Activated CD4-positive, alpha-beta memory T cell treated with anti-CD3 and anti-CD28 coated beads, Interleukin-2, amount 10 ng/mL, durations not matched to agents 7 days and 5 days (primary cell): Measurements from ENCODE around the gene GPR142. TPM values are rescaled to one million over a fixed set of nuclear protein-coding genes. Genes with fewer than 3 reads are reported as not detected.

ENCODE experiments used
- CTCF ChIA-PET: fragments of 350-600 bp; sonication (Branson Sonifier 250); formaldehyde crosslinking; loops from one replicate; lab custom pipeline; 2021; ENCODE audit warnings: antibody characterized with exemption, inconsistent platforms; lab: Charles Lee
- POLR2A ChIA-PET: fragments of 350-600 bp; sonication (Branson Sonifier 250); formaldehyde crosslinking; loops from one replicate; lab custom pipeline; 2021; ENCODE audit warnings: antibody characterized with exemption; lab: Charles Lee
- DNase-seq: peaks from one replicate; pipeline ENCODE4 v3.0.0-alpha.2; 2020
- H3K27ac Mint-ChIP-seq: one replicate; pipeline ENCODE4 v1.8.0; 2021; ENCODE audit warnings: mild to moderate bottlenecking, mixed read lengths
- H3K27me3 Mint-ChIP-seq: one replicate; pipeline ENCODE4 v1.8.0; 2021; ENCODE audit warnings: mixed read lengths
- H3K36me3 Mint-ChIP-seq: one replicate; pipeline ENCODE4 v1.8.0; 2021; ENCODE audit warnings: low read depth, mixed read lengths
- H3K4me1 Mint-ChIP-seq: one replicate; pipeline ENCODE4 v1.8.0; 2021; ENCODE audit warnings: mixed read lengths
- H3K4me3 Mint-ChIP-seq: one replicate; pipeline ENCODE4 v1.8.0; 2021; ENCODE audit warnings: mild to moderate bottlenecking, mixed read lengths
- H3K9me3 Mint-ChIP-seq: one replicate; pipeline ENCODE4 v1.8.0; 2021; ENCODE audit warnings: mixed read lengths
- total RNA-seq, 2 experiments: library from RNA; stranded (reverse); gene quantifications; one replicate each; pipeline ENCODE4 v1.2.3, GENCODE V29; 2021

GPR142 gene
- total RNA-seq, 2 experiments from 2014 or later, result 0.15 TPM; not detected in 1

DNA sequence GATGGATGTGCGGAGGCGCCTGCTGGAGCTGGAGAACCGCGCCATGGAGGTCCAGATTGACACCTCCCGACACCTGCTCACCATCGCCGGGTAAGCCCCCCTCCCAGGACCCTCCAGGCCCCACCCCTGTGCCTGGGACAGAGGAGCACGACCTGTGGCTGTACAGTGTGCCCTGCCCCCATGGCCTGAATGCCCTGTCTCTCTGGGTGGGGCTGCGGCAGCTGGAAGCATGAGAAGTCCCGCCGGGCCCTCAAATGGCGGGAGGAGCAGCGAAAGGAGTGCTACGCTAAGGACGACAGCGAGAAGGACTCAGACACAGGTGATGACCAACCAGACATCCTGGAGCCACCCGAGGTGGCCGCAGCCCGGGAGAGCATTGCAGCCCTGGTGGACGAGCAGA lies 16.8 kb upstream of the GPR142 start:
- ChIA-PET POLR2A (no interaction called here), CTCF (interaction anchor here (3.3 to 8.9 kb wide), 2 partner anchors 18 to 46 kb away, joined by 20 to 75 read pairs; partner anchors contain the start of gene GPR142)
- H3K4me3 Mint-ChIP-seq, result no peak overlapping the region
- H3K27ac Mint-ChIP-seq, result no peak overlapping the region
- H3K27me3 Mint-ChIP-seq, result peaks cover 53% of the 10 kb centered on the region
- no peaks in the 10 kb centered on the region for H3K9me3 Mint-ChIP-seq
- H3K36me3 Mint-ChIP-seq, result no peaks in the 10 kb centered on the region
- peaks cover 4% of the 10 kb centered on the region for H3K4me1 Mint-ChIP-seq
- DNase-seq, result no peak

- H3K4me1 Mint-ChIP-seq, result peaks cover 4% of the 10 kb centered on the region
- H3K4me3 Mint-ChIP-seq, result no peak overlapping the region
- no peak overlapping the region for H3K27ac Mint-ChIP-seq
- POLR2A ChIA-PET, result interaction anchor here (0.9 to 1.4 kb wide), 2 partner anchors 23 to 140 kb away, joined by 3 read pairs; no protein-coding TSS in a partner anchor
- CTCF ChIA-PET, result interaction anchor here (0.9 to 8.9 kb wide), 10 partner anchors 11 to 140 kb away, joined by 3 to 75 read pairs (median 6); partner anchors contain the start of genes GPR142 and TTYH2
- no peaks in the 10 kb centered on the region for H3K36me3 Mint-ChIP-seq
- H3K9me3 Mint-ChIP-seq, result no peaks in the 10 kb centered on the region
- H3K27me3 Mint-ChIP-seq, result peaks cover 61% of the 10 kb centered on the region
- DNase-seq, result no peak
These were observed 15.6 kb upstream of the GPR142 start for GRCh38 chr17:74351552-74352210.

- POLR2A ChIA-PET, result no interaction called here
- no peak overlapping the region for H3K27ac Mint-ChIP-seq
- no peak overlapping the region for H3K4me3 Mint-ChIP-seq
- no peaks in the 10 kb centered on the region for H3K36me3 Mint-ChIP-seq
- H3K9me3 Mint-ChIP-seq, result no peaks in the 10 kb centered on the region
- peaks cover 67% of the 10 kb centered on the region for H3K27me3 Mint-ChIP-seq
- CTCF ChIA-PET, result interaction anchor here (0.5 to 8.9 kb wide), 13 partner anchors 9 to 151 kb away, joined by 3 to 75 read pairs (median 6); partner anchors contain the start of genes CD300A, GPR142 and TTYH2
- no peak for DNase-seq
- H3K4me1 Mint-ChIP-seq, result peaks cover 7% of the 10 kb centered on the region
These were observed 13.8 kb upstream of the GPR142 start for GRCh38 chr17:74353446-74354060.

- H3K9me3 Mint-ChIP-seq, result no peaks in the 10 kb centered on the region
These were observed 13.2 kb upstream of the GPR142 start for GRCh38 chr17:74354123-74354522.

DNA sequence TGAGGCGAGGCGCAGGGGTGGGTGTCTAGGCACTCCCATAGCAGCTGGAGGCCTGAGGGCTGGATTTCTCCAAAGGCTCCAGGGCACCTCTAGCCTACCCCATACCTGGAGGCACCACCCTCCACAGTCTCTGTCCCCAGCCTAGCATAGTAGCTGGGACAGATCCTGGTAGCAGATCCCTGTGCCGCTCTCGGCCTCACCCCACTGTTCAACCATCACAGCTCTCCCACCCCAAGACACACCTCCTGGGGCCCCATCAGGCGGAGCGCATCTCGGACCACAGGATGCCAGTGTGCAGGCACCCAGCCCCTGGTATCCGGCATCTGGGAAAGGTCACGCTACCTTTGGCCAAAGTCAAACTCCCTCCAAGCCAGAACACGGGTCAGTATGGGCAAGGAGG lies 12.7 kb upstream of the GPR142 start:
- CTCF ChIA-PET, result interaction anchor here (1.0 to 8.9 kb wide), 2 partner anchors 50 to 54 kb away, joined by 3 to 75 read pairs; no protein-coding TSS in a partner anchor
- POLR2A ChIA-PET, result no interaction called here

More at GRCh38 chr17:74354123-74354522, 13.2 kb upstream of the GPR142 start:
- ChIA-PET CTCF (interaction anchor here (1.4 to 8.9 kb wide), 4 partner anchors 14 to 141 kb away, joined by 3 to 75 read pairs (median 14); partner anchors contain the start of genes GPR142 and TTYH2), POLR2A (no interaction called here)
- H3K36me3 Mint-ChIP-seq, result no peaks in the 10 kb centered on the region
- H3K27me3 Mint-ChIP-seq, result peaks cover 67% of the 10 kb centered on the region
- DNase-seq, result peak; percentile 76
- H3K4me1 Mint-ChIP-seq, result peaks cover 7% of the 10 kb centered on the region
- H3K27ac Mint-ChIP-seq, result no peak overlapping the region
- H3K4me3 Mint-ChIP-seq, result no peak overlapping the region

GRCh38 chr17:74355065-74355464 lies 12.2 kb upstream of the GPR142 start:
- CTCF ChIA-PET, result interaction anchor here (1.0 to 8.9 kb wide), 2 partner anchors 50 to 54 kb away, joined by 3 to 75 read pairs; no protein-coding TSS in a partner anchor
- Mint-ChIP-seq H3K9me3 (no peaks in the 10 kb centered on the region), H3K4me1 (peaks cover 7% of the 10 kb centered on the region), H3K36me3 (no peaks in the 10 kb centered on the region), H3K27me3 (peaks cover 68% of the 10 kb centered on the region), H3K27ac (no peak overlapping the region), H3K4me3 (no peak overlapping the region)
- no peak for DNase-seq
- POLR2A ChIA-PET, result no interaction called here

More for the DNA sequence above, 12.7 kb upstream of the GPR142 start:
- H3K9me3 Mint-ChIP-seq, result no peaks in the 10 kb centered on the region
- H3K27me3 Mint-ChIP-seq, result peaks cover 68% of the 10 kb centered on the region
- no peak for DNase-seq
- peaks cover 7% of the 10 kb centered on the region for H3K4me1 Mint-ChIP-seq
- H3K27ac Mint-ChIP-seq, result no peak overlapping the region
- H3K4me3 Mint-ChIP-seq, result no peak overlapping the region
- no peaks in the 10 kb centered on the region for H3K36me3 Mint-ChIP-seq

- Mint-ChIP-seq H3K4me1 (peaks cover 7% of the 10 kb centered on the region), H3K9me3 (no peaks in the 10 kb centered on the region), H3K4me3 (no peak overlapping the region), H3K27ac (no peak overlapping the region), H3K36me3 (no peaks in the 10 kb centered on the region), H3K27me3 (peaks cover 65% of the 10 kb centered on the region)
- DNase-seq, result peak; percentile 30
- CTCF ChIA-PET, result interaction anchor here (1.1 to 8.9 kb wide), 5 partner anchors 11 to 102 kb away, joined by 3 to 75 read pairs (median 8); partner anchors contain the start of gene GPR142
- POLR2A ChIA-PET, result interaction anchor here (1.0 to 1.7 kb wide), 4 partner anchors 9 to 146 kb away, joined by 3 to 4 read pairs (median 3); no protein-coding TSS in a partner anchor
These were observed 10.4 kb upstream of the GPR142 start for GRCh38 chr17:74356646-74357465.

- CTCF ChIA-PET, result interaction anchor here (1.1 to 8.9 kb wide), 5 partner anchors 10 to 102 kb away, joined by 3 to 75 read pairs (median 8); partner anchors contain the start of gene GPR142
- H3K27ac Mint-ChIP-seq, result no peak overlapping the region
- no peak for DNase-seq
- POLR2A ChIA-PET, result interaction anchor here (1.2 to 1.7 kb wide), 2 partner anchors 9 to 59 kb away, joined by 3 to 4 read pairs; no protein-coding TSS in a partner anchor
- H3K27me3 Mint-ChIP-seq, result peaks cover 62% of the 10 kb centered on the region
- no peaks in the 10 kb centered on the region for H3K9me3 Mint-ChIP-seq
- no peaks in the 10 kb centered on the region for H3K36me3 Mint-ChIP-seq
- no peak overlapping the region for H3K4me3 Mint-ChIP-seq
- peaks cover 7% of the 10 kb centered on the region for H3K4me1 Mint-ChIP-seq
These were observed 9.9 kb upstream of the GPR142 start for GRCh38 chr17:74357466-74357809.

- ChIA-PET CTCF (interaction anchor here (3.1 to 5.5 kb wide), 3 partner anchors 9 to 63 kb away, joined by 8 to 39 read pairs (median 20); partner anchors contain the start of gene GPR142), POLR2A (no interaction called here)
- peaks cover 50% of the 10 kb centered on the region for H3K27me3 Mint-ChIP-seq
- H3K36me3 Mint-ChIP-seq, result no peaks in the 10 kb centered on the region
- peaks cover 7% of the 10 kb centered on the region for H3K4me1 Mint-ChIP-seq
- no peak for DNase-seq
- H3K27ac Mint-ChIP-seq, result no peak overlapping the region
- H3K9me3 Mint-ChIP-seq, result no peaks in the 10 kb centered on the region
- no peak overlapping the region for H3K4me3 Mint-ChIP-seq
These were observed 8.6 kb upstream of the GPR142 start for GRCh38 chr17:74358697-74359096.

DNA sequence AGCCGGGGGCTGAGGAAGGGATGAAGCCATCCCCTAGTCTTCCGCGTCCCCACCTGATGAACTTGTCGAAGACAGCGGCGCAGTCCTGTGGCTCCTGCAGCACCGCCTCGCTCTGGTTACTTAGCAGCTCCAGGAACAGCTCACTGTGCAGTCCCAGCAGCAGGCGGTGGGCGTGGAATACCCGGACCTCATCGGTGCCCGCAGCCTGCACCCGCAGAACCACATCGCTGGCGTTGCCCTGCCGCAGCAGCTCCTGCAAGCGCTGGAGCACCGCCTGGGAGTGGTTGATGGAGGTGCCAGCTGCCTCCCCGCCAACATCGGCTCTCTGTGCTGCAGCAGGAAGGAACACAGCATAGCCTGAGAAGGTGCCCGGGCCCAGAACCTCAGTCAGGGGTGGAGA lies 7.4 kb upstream of the GPR142 start:
- Mint-ChIP-seq H3K27ac (no peak overlapping the region), H3K27me3 (peaks cover 38% of the 10 kb centered on the region), H3K4me1 (peaks cover 3% of the 10 kb centered on the region), H3K36me3 (no peaks in the 10 kb centered on the region), H3K9me3 (no peaks in the 10 kb centered on the region), H3K4me3 (no peak overlapping the region)
- CTCF ChIA-PET, result interaction anchor here (0.5 to 5.5 kb wide), 4 partner anchors 8 to 90 kb away, joined by 3 to 42 read pairs (median 30); partner anchors contain the start of gene GPR142
- POLR2A ChIA-PET, result no interaction called here
- no peak for DNase-seq

DNA sequence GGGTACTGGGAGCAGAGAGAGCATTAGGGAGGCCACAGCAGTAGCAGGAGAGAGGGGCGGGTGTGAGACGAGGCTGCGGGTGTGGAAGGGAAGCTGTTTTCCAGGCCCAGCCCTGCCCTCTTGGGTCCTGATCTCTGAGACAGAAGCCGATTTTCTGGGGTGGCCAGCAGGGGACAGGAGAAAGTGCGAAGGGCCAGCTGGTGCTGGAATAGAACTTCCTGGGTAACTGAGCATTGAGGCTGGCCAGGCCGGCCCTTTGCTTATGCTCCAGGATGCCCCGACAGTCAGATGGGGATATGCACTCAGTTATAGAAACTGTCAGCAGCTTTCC lies 6.4 kb upstream of the GPR142 start:
- Mint-ChIP-seq H3K4me1 (peaks cover 3% of the 10 kb centered on the region), H3K27ac (no peak overlapping the region), H3K36me3 (no peaks in the 10 kb centered on the region), H3K4me3 (no peak overlapping the region), H3K9me3 (no peaks in the 10 kb centered on the region), H3K27me3 (peaks cover 29% of the 10 kb centered on the region)
- no peak for DNase-seq
- ChIA-PET CTCF (interaction anchor here (1.0 to 5.5 kb wide), 8 partner anchors 7 to 170 kb away, joined by 3 to 42 read pairs (median 4); partner anchors contain the start of genes CD300LB and GPR142), POLR2A (no interaction called here)
